NCI-H524 treated with DMSO at 0.1 percent for 48 hours (cell line): ENCODE data around the gene TEX28.
"Not testable (repeated sequence)": the region's sequence is repeated elsewhere in the genome, so short reads cannot be mapped to it uniquely, and the experiment has no call there.

ENCODE experiments used
- DNase-seq: peaks from one replicate; lab custom pipeline; 2025; lab: John Stamatoyannopoulos, UW

TEX28 gene

DNA sequence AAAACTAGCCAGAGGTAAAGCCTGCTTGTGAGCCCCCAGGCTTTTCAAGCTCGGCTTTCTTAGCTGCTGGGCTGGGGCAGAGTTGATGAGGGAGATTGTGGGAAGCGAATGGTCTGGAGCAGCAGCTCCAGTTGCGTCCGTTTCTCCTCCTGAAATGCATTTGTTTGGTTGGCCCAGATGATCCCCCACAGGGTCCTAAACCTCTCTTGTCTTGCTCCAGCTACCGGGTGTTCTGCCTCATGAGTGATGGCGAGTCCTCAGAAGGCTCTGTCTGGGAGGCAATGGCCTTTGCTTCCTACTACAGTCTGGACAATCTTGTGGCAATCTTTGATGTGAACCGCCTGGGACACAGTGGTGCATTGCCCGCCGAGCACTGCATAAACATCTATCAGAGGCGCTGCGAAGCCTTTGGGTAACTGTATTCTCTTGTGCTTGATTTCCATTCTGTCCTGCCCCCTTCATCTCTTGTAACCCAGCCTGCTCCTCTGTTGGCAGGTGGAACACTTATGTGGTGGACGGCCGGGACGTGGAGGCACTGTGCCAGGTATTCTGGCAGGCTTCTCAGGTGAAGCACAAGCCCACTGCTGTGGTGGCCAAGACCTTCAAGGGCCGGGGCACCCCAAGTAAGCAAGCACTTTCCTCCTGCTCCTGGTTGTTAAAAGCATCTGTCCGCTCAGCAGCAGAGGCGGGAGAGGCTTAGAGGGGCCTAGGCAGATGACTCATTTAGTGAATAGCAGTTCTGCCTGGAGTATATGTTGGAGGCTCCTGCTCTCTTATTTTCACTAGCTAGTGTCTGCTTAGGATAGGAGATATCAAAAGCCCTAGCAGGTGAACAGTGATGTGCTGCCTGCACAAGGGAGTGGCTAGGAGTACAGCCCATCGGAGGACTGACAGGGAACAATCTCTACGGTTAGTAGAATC is 16.0 kb upstream of the TEX28 start:
- DNase-seq = no peak

GRCh38 chrX:154309041-154309775 is 14.3 kb upstream of the TEX28 start:
- no peak for DNase-seq

GRCh38 chrX:154308108-154308946 is 13.4 kb upstream of the TEX28 start:
- no peak for DNase-seq

DNA sequence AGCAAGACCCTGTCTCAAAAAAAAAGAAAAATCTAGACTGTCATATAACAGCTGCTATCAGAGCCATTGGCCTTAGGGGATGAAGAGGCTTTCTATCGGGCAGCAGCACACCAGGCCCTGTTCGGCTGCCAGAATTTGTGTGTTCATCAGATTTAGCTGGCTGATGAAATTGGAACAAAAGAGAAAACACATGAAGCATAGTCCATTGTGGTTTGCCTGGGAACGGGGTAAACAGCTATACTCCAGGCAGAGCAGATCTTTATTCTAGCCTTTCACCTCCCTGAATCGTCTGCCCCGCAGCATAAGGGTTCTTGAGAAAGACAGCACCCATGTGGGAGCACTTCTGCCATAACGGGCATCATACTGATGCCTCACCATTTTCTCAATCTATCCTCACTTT is 12.3 kb upstream of the TEX28 start:
- DNase-seq = no peak

GRCh38 chrX:154305541-154306205 is 10.7 kb upstream of the TEX28 start:
- DNase-seq = no peak

DNA sequence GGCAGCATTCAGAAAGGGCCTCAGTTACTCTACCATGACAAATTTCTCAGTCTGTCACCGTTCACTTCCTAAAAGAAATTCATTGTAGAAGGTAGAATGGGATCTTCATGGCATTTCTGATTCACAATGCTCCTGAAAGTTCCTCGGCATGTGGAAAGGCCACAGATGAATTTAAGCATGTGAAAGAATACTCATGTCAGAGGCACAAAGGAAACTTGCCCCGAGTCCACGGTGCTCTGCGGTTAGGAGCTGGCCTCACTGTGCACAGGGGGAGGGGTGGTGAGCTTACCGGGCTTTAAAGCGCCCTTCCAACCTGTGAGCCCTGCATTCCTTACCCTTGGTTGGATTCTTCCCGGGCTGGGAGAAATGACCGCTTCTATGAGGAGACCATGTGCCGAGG is 9.9 kb upstream of the TEX28 start:
- no peak for DNase-seq

- no peak for DNase-seq
Measured at GRCh38 chrX:154303476-154303875, 8.6 kb upstream of the TEX28 start.

DNA sequence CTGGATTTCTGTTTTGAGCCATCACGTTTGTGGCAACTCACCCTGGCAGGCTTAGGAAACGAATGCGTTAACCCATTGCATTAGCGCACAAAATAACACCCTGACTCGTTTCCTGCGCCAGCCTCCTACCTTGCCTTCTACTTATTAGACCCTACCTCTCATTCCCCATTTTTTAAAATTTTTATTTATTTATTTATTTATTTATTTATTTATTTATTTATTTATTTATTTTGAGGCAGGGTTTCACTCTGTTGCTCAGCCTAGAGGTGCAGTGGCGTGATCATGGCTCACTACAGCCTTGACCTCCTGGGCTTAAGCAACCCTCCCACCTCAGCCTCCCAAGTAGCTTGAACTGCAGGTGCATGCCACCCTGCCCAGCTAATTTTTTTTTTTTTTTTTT is 8.1 kb upstream of the TEX28 start:
- not testable (repeated sequence) for DNase-seq

- no peak for DNase-seq
Measured at GRCh38 chrX:154300816-154301215, 5.9 kb upstream of the TEX28 start.

- no peak for DNase-seq
Measured at GRCh38 chrX:154298312-154298711, 3.4 kb upstream of the TEX28 start.

DNA sequence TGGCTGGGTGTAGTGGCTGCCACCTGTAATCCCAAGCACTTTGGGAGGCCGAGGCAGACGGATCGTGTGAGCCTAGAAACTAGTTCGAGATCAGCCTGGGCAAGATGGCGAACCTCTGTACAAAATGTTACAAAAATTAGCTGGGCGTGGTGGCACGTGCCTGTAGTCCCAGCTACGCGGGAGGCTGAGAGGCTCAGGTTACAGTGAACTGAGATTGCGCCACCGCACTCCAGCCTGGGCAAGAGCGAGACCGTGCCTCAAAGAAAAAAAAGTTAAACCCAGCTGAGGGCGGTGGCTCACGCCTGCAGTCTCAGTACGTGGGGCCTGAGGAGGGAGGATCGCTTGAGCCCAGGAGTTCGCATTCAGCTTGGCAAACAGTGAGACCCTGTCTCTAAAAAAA is 1.8 kb upstream of the TEX28 start:
- DNase-seq = no peak

DNA sequence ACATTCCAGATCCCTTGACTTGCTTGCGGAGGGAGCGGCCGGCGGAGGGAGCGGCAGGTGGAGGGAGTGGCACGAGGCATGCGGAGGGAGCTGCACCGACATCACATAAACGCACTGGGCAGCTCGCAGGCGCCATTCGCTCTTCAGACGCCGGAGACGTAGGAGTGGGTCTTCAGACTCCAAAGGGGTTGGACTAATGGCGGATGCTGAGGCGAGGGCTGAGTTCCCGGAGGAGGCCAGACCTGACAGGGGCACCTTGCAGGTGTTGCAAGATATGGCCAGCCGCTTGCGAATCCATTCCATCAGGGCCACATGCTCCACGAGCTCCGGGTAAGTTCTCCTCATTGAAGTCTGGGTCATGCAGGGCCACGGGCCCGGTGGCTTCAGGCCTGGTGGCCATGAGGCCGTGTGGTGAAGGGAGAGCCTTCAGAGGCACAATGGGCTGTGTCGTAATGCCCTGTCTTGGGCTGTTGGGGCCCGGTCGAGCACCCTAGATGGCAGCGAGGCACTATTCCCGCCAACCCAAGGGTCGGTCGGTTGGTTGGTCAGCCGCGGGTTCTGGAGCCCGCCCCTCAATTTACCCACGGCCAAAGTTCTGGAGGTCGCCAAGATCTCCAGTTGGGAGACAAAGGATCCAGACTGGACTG is 863 bp upstream of the TEX28 start, which contains the start of gene TKTL1:
Gene TKTL1, plus strand, starts transcription at position 132 of the 647 bp plus-strand sequence. Its CDS starts 65 bp downstream, at position 197.
- no peak for DNase-seq

- DNase-seq = not testable (repeated sequence)
Measured at GRCh38 chrX:154286406-154286805, 8.5 kb downstream of the TEX28 start.

DNA sequence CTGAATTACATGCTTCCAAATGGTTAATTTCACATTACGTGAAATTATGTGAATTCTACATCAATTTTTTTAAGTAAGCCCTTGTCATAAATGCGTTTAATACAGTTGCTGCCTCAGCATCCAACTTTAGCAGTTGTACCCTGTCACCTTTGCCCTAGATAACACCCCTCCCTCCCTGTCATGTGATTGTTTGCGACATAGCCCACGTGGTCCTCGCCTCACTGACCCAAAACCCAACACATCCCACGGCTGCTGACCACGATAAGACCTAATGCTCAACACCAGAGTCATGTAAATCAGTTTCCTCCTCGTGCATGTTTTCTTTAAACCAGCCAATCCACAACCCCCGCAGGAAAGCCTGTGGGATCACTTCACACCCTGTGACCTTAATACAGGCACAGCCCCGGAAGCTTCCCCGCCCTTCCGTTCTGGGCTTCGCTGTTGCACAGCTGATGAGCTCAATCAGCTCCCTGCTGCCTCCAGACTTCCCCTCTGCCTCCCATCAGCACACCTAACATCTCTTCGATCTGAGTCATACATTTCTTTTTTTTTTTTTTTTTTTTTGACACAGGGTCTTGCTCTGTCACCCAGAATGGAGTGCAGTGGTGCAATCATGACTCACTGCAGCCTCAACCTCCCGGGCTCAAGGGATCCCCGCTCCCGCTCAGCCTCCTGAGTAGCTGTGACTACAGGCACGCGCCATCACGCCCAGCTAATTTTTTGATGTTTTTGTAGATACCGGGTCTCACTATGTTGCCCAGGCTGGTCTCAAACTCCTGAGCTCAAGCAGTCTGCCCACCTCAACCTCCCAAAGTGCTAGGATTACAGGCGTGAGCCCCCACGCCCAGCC is 10.2 kb downstream of the TEX28 start:
- not testable (repeated sequence) for DNase-seq

DNA sequence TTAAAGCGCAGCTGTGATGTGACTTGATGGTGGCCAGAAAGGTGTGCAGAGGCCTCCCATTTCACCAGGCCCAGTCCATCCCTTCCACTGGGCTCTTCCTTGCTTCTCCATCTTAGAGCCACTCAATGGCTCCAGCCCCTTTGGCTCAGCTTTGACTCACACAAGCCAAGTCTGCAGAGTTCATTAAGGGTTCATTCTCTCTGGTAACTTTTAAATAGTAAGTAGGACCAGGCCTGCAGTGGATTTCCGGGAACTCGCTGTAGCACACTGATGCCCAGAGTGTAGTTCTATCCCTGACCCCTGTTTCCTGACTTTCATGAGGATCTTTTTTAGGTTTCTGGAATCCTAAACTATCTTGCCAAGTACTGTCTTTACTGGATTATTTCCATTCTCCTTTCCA is 25.7 kb downstream of the TEX28 start:
- DNase-seq = not testable (repeated sequence)

GRCh38 chrX:154263072-154263471 is 31.9 kb downstream of the TEX28 start:
- DNase-seq = not testable (repeated sequence)

DNA sequence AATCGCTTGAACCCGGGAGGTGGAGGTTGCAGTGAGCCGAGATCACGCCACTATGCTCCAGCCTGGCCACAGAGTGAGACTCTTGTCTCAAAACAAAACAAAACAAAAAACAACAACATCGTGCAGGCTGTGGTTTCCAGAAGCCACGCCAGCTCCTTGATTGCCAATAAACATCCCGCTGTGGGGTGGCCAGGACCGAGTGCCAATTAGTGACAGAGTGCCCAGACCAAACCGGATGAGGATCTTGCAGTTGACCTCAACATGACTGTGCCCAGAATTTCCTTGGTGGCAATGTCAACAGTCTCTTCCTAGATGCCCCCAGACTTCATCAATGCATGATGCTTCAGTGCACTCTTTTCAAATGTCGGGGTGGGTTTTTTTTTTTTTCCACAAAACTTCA is 36.2 kb downstream of the TEX28 start:
- DNase-seq = not testable (repeated sequence)

GRCh38 chrX:154257282-154257681 is 37.6 kb downstream of the TEX28 start, which contains the start of gene OPN1MW3:
TSS of gene OPN1MW3 (plus strand) at chrX:154257582. CDS start at chrX:154257620, 38 bp downstream.
- not testable (repeated sequence) for DNase-seq

- DNase-seq = not testable (repeated sequence)
Measured at GRCh38 chrX:154248076-154248475, 46.8 kb downstream of the TEX28 start.
